HepG2 (cell line): ENCODE measurements around the gene DHRS1. TPM values are rescaled to one million over a fixed set of nuclear protein-coding genes. Genes with fewer than 3 reads are reported as not detected.
A peak's percentile ranks its signal among the peaks of the same experiment; 100 is the strongest.

Source experiments
- AGO1 ChIP-seq: fragments of 200-400 bp; formaldehyde crosslinking; IDR thresholded peaks from 2 replicates; pipeline ENCODE4 v1.6.1; 2017; ENCODE audit warnings: mild to moderate bottlenecking, low read depth, low read length, moderate library complexity; ENCODE audit not compliant: poor library complexity, severe bottlenecking
- ATAD3A ChIP-seq: sonication (generic); formaldehyde crosslinking; IDR thresholded peaks from 2 replicates; pipeline ENCODE4 v1.4.0; 2020; ENCODE audit warnings: missing genetic modification reagents
- ETS1 ChIP-seq: sonication (generic); formaldehyde crosslinking; IDR thresholded peaks from 2 replicates; pipeline ENCODE4 v1.4.0; 2020; ENCODE audit warnings: missing genetic modification reagents
- FOXC1 ChIP-seq: sonication (generic); formaldehyde crosslinking; IDR thresholded peaks from 2 replicates; pipeline ENCODE4 v1.8.0; 2022; ENCODE audit warnings: mild to moderate bottlenecking, missing genetic modification reagents, borderline replicate concordance
- FOXO1 ChIP-seq: sonication (generic); formaldehyde crosslinking; IDR thresholded peaks from 2 replicates; pipeline ENCODE4 v1.4.0; 2020; ENCODE audit warnings: missing genetic modification reagents
- GMEB2 ChIP-seq: IDR thresholded peaks from 2 replicates; pipeline ENCODE4 v1.6.1; 2016; ENCODE audit warnings: missing biosample characterization, missing genetic modification reagents, low read depth
- HNRNPUL1 ChIP-seq: fragments of 200-400 bp; formaldehyde crosslinking; IDR thresholded peaks from 2 replicates; pipeline ENCODE4 v1.6.1; 2017; ENCODE audit warnings: low read depth, mild to moderate bottlenecking, low read length, moderate library complexity
- JARID2 ChIP-seq: sonication (generic); formaldehyde crosslinking; IDR thresholded peaks from 2 replicates; pipeline ENCODE4 v1.8.1; 2023; ENCODE audit warnings: missing genetic modification reagents, inconsistent platforms; ENCODE audit not compliant: insufficient replicate concordance
- MIER2 ChIP-seq: IDR thresholded peaks from 2 replicates; pipeline ENCODE4 v1.6.1; 2016; ENCODE audit warnings: missing biosample characterization, missing genetic modification reagents
- MTF1 ChIP-seq: sonication (generic); formaldehyde crosslinking; IDR thresholded peaks from 2 replicates; pipeline ENCODE4 v1.5.0; 2020; ENCODE audit warnings: missing genetic modification reagents
- PBX2 ChIP-seq: IDR thresholded peaks from 2 replicates; pipeline ENCODE4 v1.6.1; 2016; ENCODE audit warnings: control low read depth
- SAFB2 ChIP-seq: sonication (generic); formaldehyde crosslinking; IDR thresholded peaks from 2 replicates; pipeline ENCODE4 v1.5.1; 2020; ENCODE audit warnings: missing genetic modification reagents, low read depth, mild to moderate bottlenecking, borderline replicate concordance
- SALL2 ChIP-seq: sonication (generic); formaldehyde crosslinking; IDR thresholded peaks from 2 replicates; pipeline ENCODE4 v1.8.1; 2023; ENCODE audit warnings: mild to moderate bottlenecking, missing genetic modification reagents, inconsistent platforms
- SMAD3 ChIP-seq: sonication (generic); formaldehyde crosslinking; IDR thresholded peaks from 2 replicates; pipeline ENCODE4 v1.4.0; 2020; ENCODE audit warnings: missing genetic modification reagents
- TBX2 ChIP-seq: sonication (generic); formaldehyde crosslinking; IDR thresholded peaks from 2 replicates; pipeline ENCODE4 v1.5.0; 2020; ENCODE audit warnings: missing genetic modification reagents, mild to moderate bottlenecking, borderline replicate concordance
- TFDP1 ChIP-seq: IDR thresholded peaks from 2 replicates; pipeline ENCODE4 v1.6.1; 2016; ENCODE audit warnings: missing compliant biosample characterization, missing genetic modification reagents, borderline replicate concordance
- ZNF263 ChIP-seq: sonication (generic); formaldehyde crosslinking; IDR thresholded peaks from 2 replicates; pipeline ENCODE4 v1.4.0; 2020; ENCODE audit warnings: missing genetic modification reagents
- ZNF280D ChIP-seq: sonication (generic); formaldehyde crosslinking; IDR thresholded peaks from 2 replicates; pipeline ENCODE4 v1.5.1; 2020; ENCODE audit warnings: mild to moderate bottlenecking, missing genetic modification reagents
- ZNF570 ChIP-seq: sonication (generic); formaldehyde crosslinking; IDR thresholded peaks from 2 replicates; pipeline ENCODE4 v1.4.0; 2020; ENCODE audit warnings: mild to moderate bottlenecking, missing genetic modification reagents, borderline replicate concordance
- ZNF572 ChIP-seq: sonication (generic); formaldehyde crosslinking; IDR thresholded peaks from 2 replicates; pipeline ENCODE4 v1.5.1; 2020; ENCODE audit warnings: mild to moderate bottlenecking, missing genetic modification reagents
- ZNF709 ChIP-seq: sonication (generic); formaldehyde crosslinking; IDR thresholded peaks from 2 replicates; pipeline ENCODE4 v1.5.0; 2020; ENCODE audit warnings: mild to moderate bottlenecking, missing genetic modification reagents
- ZNF749 ChIP-seq: sonication (generic); formaldehyde crosslinking; IDR thresholded peaks from 2 replicates; pipeline ENCODE4 v1.8.0; 2022; ENCODE audit warnings: mild to moderate bottlenecking, missing genetic modification reagents, moderate library complexity, borderline replicate concordance
- polyA plus RNA-seq, 8 experiments: library from polyadenylated mRNA; depleted of rRNA in 3 of 8; stranded (reverse) in 7 of 8; unstranded in 1 of 8; fragments of >200 nt; fragmentation: Illumina TruSeq in 4 of 8; extraction: Trizol in 4 of 8; gene quantifications; 2 replicates each; pipeline versions ENCODE4 v1.2.1 to v1.2.3, GENCODE V29; 2011 to 2016; ENCODE audit warnings: low read depth in 4 of 8, missing spikeins in 1 of 8, mixed read lengths in 1 of 8; ENCODE audit not compliant: insufficient read depth in 1 of 8
- total RNA-seq, 5 experiments: library from RNA; depleted of rRNA; stranded (reverse); fragments of >200 nt; fragmentation: Illumina TruSeq; extraction: Trizol; gene quantifications; 2 replicates each; pipeline ENCODE4 v1.2.3, GENCODE V29; 2016; ENCODE audit warnings: low read depth in 1 of 5

Gene DHRS1
- total and polyA plus RNA-seq, 2 of the 13 experiments (the other 11 are each of a cell fraction or from before 2014, with no cell fraction given) = 49.8 to 60.8 TPM

- TF ChIP-seq MIER2 (peak; percentile 91), FOXO1 (peak; percentile 96), TBX2 (CRISPR knock-in tag) (peak; percentile 98), HNRNPUL1 (no peak), AGO1 (peak; percentile 84), ATAD3A (CRISPR knock-in tag) (peak; percentile 52; the same call in 1 of the 2 replicates), MTF1 (peak; percentile 96), SMAD3 (CRISPR knock-in tag) (no peak; the same call in none of the 2 replicates), ZNF572 (peak; percentile 88; the same call in 1 of the 2 replicates), SALL2 (CRISPR knock-in tag) (peak; percentile 100), ZNF280D (CRISPR knock-in tag) (peak; percentile 98), ETS1 (0 out of 2 replicates have a peak, but pooled peaks have one; percentile 97), SAFB2 (CRISPR knock-in tag) (peak; percentile 100), ZNF570 (CRISPR knock-in tag) (peak; percentile 88; the same call in 1 of the 2 replicates), TFDP1 (peak; percentile 97; the same call in 1 of the 2 replicates), JARID2 (CRISPR knock-in tag) (no peak), PBX2 (CRISPR knock-in tag) (peak; percentile 96), ZNF263 (CRISPR knock-in tag) (peak; percentile 91), ZNF749 (CRISPR knock-in tag) (peak; percentile 99), GMEB2 (CRISPR knock-in tag) (peak; percentile 90), FOXC1 (peak; percentile 100), ZNF709 (peak; percentile 99)
These were observed 28.3 kb downstream of the DHRS1 start, which contains the start of gene RABGGTA (continued) for GRCh38 chr14:24271134-24271833.
